ENCODE data around the gene SLC5A4.

- TF ChIP-seq POLR2A (IDR thresholded peaks at IDR 0.05): no peak
- TF ChIP-seq CTCF (IDR thresholded peaks at IDR 0.05): no peak
Observed at GRCh38 chr22:32204856-32205722, 50.1 kb downstream of the SLC5A4 start, which contains the start of gene RFPL2.
